RWPE2 (cell line): ENCODE data around the gene SLC40A1.

ENCODE experiments used
- ATAC-seq: fragments of 200-7000 bp; cut with Tn5 transposase; 3 replicates; pipeline ENCODE4 v1.9.1; 2021; ENCODE audit warnings: low read depth
- DNase-seq: peaks from one replicate; pipeline ENCODE4 v3.0.0-alpha.2; 2020; ENCODE audit warnings: low spot score
- H3K27ac ChIP-seq: fragments of 450-650 bp; 2 replicates; pipeline ENCODE4 v1.5.1; 2017; ENCODE audit warnings: mild to moderate bottlenecking; ENCODE audit not compliant: poor library complexity, severe bottlenecking
- H3K27me3 ChIP-seq: fragments of 250-450 bp; sonication (Bioruptor Pico); 2 replicates; pipeline ENCODE4 v1.5.1; 2021; ENCODE audit warnings: mild to moderate bottlenecking, moderate library complexity; ENCODE audit not compliant: insufficient read depth, poor library complexity, severe bottlenecking
- H3K36me3 ChIP-seq: fragments of 250-450 bp; sonication (Bioruptor Pico); 2 replicates; pipeline ENCODE4 v1.5.1; 2020; ENCODE audit warnings: low read depth, mild to moderate bottlenecking, moderate library complexity
- H3K4me1 ChIP-seq: fragments of 250-450 bp; sonication (Bioruptor Pico); 2 replicates; pipeline ENCODE4 v1.5.1; 2021; ENCODE audit warnings: mild to moderate bottlenecking, moderate library complexity; ENCODE audit not compliant: insufficient read depth, poor library complexity, severe bottlenecking
- H3K4me3 ChIP-seq: fragments of 250-450 bp; sonication (Bioruptor Pico); 2 replicates; pipeline ENCODE4 v1.5.1; 2021; ENCODE audit warnings: mild to moderate bottlenecking, moderate library complexity; ENCODE audit not compliant: severe bottlenecking
- H3K9me3 ChIP-seq: fragments of 250-450 bp; sonication (Bioruptor Pico); 2 replicates; pipeline ENCODE4 v1.5.1; 2021; ENCODE audit warnings: mild to moderate bottlenecking, moderate library complexity; ENCODE audit not compliant: severe bottlenecking
- TF ChIP-seq, protein P1 (sequence below): fragments of 450-650 bp; IDR thresholded peaks from one replicate; pipeline ENCODE4 v1.5.1; 2017; ENCODE audit warnings: mild to moderate bottlenecking, moderate library complexity; ENCODE audit not compliant: poor library complexity, severe bottlenecking

The SLC40A1 gene

DNA sequence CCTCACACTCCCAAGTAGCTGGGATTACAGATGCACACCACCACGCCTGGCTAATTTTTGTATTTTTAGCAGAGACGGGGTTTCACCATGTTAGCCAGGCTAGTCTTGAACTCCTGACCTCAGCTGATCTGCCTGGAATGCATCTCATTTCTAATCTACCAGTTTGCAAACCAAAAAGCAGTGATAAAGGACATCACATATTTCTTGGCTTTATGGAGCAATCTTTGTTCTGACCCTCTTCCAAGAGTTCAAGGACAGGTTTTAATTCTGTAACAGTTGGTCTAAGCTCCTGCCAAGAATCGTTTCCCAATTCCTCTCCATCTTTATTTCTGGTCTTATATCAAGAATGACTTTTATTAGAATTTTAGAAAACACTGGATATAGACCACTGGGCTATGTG is 67.7 kb downstream of the SLC40A1 start:
- DNase-seq = no peak
- no peak for ATAC-seq
- H3K36me3 ChIP-seq = no peaks in the 10 kb centered on the region
- no peaks in the 10 kb centered on the region for H3K9me3 ChIP-seq
- H3K27me3 ChIP-seq = no peaks in the 10 kb centered on the region
- H3K4me1 ChIP-seq = no peaks in the 10 kb centered on the region
- H3K27ac ChIP-seq = no peak overlapping the region
- no peak overlapping the region for H3K4me3 ChIP-seq
- TF ChIP-seq, protein P1, sequence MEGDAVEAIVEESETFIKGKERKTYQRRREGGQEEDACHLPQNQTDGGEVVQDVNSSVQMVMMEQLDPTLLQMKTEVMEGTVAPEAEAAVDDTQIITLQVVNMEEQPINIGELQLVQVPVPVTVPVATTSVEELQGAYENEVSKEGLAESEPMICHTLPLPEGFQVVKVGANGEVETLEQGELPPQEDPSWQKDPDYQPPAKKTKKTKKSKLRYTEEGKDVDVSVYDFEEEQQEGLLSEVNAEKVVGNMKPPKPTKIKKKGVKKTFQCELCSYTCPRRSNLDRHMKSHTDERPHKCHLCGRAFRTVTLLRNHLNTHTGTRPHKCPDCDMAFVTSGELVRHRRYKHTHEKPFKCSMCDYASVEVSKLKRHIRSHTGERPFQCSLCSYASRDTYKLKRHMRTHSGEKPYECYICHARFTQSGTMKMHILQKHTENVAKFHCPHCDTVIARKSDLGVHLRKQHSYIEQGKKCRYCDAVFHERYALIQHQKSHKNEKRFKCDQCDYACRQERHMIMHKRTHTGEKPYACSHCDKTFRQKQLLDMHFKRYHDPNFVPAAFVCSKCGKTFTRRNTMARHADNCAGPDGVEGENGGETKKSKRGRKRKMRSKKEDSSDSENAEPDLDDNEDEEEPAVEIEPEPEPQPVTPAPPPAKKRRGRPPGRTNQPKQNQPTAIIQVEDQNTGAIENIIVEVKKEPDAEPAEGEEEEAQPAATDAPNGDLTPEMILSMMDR = no peak

DNA sequence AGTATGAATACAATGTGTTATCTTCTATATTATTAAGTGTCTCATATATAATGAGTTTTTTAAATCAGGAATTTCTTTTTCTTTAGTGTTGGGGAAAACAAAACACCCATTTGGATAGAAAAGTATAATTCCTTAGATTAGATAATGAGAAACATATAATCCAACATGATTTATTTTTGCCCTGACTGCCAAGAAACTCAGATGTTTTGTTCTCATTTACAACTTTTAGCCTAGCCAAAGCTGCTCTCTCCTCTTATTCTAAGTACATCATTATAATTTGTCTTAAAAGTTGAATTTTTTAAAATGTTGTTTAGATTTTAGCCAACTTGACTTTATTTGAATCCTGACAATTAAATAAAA is 68.6 kb downstream of the SLC40A1 start:
- no peak overlapping the region for H3K27ac ChIP-seq
- DNase-seq (no peak), ATAC-seq (no peak)
- no peaks in the 10 kb centered on the region for H3K36me3 ChIP-seq
- H3K9me3 ChIP-seq = no peaks in the 10 kb centered on the region
- no peak overlapping the region for H3K4me3 ChIP-seq
- H3K27me3 ChIP-seq = no peaks in the 10 kb centered on the region
- TF ChIP-seq, protein P1 = no peak
- H3K4me1 ChIP-seq = no peaks in the 10 kb centered on the region

DNA sequence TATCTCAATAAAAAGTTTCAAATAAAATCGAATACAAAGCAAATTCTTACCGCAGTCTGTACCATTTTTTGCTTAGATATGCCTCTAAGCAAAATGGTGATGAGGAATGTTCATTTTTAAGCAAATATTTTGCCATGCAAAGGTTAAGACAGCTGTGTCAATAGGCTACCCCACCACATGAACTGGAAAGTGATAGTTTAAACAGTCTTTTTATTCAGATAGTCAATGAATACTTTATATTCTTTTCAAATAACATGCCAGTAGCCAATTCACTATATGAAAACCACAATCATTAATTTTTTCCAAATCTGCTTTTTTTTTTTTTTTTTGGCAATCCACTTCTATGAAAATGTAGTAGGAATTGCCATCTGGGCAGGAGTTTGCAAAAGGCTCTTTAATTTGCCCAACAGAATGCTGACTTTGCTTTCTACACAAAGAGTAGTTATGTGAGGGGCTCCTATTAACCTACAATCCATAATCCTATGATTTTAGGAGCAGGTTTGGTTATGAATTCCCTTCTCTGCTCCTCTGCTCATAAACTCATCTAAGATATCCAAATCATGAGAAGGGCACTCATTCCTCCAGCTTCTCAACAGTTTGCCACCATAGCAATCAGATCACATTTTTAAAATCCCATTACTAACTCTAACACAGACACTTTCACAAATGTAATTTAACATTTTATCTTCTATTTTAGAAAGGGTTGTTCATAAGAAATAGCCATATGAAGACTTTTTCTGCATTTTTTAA is 69.2 kb downstream of the SLC40A1 start:
- Histone ChIP-seq H3K9me3 (no peaks in the 10 kb centered on the region), H3K36me3 (no peaks in the 10 kb centered on the region), H3K27me3 (no peaks in the 10 kb centered on the region), H3K4me1 (no peaks in the 10 kb centered on the region), H3K4me3 (no peak overlapping the region), H3K27ac (no peak overlapping the region)
- ATAC-seq = no peak
- TF ChIP-seq, protein P1 = no peak
- no peak for DNase-seq
